ENCODE data around the gene ATP1A3. TPM values are rescaled to one million over a fixed set of nuclear protein-coding genes. Genes with fewer than 3 reads are reported as not detected.
"Not testable (repeated sequence)": the region's sequence is repeated elsewhere in the genome, so short reads cannot be mapped to it uniquely, and the experiment has no call there.

Gene ATP1A3
- total RNA-seq, 1 donor from 2014 or later, result not detected

DNA sequence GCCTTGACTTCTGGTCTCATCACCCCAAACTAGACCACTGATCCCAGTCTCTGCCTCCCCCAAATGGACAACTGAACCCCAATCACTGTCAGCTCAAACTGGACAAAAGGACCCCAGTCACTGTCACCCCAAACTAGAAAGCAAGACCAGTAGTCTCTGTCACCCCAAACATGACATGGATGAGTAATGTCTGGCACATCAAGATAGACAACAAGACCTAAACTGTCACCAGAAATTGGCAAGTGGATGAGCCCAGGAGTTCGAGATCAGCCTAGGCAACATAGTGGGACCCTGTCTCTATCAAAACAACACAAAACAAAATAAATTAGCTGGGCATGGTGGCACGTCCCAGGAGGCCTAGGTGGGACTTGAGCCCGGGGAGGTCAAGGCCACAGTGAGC is 46.9 kb downstream of the ATP1A3 start:
- no peak for DNase-seq (ENCODE audit: low read depth in 2 of 2)

DNA sequence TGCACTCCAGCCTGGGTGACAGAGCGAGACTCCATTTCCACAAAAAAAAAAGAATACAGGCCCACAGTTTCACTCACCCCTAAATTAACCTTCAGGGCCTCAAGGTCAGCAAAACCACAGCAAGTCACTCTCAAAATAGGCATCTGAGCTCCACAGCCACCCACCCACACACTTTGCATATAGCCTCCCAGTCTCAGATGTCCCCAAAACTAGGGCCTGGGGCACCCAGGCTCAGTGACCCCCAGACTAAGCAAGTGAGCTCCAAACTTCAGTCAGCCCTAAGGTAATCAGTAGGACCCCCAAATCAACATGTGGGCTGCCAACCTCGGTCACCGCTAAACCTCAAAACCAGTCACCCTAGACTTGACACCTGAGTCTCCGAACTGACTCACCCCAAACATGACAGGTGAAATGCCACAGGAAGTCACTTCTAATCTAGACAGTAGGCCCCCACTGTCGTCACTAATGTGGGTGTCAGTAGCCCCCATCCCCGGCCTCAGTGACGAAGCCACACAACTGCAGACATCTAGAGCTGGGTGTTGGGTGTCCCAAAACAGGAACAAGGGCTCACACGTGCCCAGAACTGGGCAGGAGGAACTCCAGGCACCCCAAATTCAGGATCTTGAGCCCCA is 48.8 kb downstream of the ATP1A3 start:
- DNase-seq (ENCODE audit: low read depth in 2 of 2), result no peak

DNA sequence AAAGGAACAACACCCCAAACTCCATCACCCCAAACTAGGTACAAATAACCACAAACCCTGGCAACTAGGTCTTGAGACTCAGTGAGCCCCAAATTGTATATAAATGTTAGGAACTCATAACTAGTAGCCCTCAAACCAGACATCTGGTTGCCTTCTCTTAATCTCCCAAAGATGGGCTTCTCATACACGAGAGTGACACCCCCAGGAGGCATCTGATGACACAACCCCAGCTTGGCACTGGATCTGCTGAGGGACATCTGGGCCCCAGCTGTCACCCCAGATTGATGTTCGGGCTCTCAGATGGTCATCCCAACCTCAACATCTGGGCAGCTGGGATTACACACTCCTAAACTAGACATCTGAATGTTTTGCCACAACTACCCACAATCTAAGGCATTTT is 49.7 kb downstream of the ATP1A3 start:
- DNase-seq (ENCODE audit: low read depth in 2 of 2), result no peak

DNA sequence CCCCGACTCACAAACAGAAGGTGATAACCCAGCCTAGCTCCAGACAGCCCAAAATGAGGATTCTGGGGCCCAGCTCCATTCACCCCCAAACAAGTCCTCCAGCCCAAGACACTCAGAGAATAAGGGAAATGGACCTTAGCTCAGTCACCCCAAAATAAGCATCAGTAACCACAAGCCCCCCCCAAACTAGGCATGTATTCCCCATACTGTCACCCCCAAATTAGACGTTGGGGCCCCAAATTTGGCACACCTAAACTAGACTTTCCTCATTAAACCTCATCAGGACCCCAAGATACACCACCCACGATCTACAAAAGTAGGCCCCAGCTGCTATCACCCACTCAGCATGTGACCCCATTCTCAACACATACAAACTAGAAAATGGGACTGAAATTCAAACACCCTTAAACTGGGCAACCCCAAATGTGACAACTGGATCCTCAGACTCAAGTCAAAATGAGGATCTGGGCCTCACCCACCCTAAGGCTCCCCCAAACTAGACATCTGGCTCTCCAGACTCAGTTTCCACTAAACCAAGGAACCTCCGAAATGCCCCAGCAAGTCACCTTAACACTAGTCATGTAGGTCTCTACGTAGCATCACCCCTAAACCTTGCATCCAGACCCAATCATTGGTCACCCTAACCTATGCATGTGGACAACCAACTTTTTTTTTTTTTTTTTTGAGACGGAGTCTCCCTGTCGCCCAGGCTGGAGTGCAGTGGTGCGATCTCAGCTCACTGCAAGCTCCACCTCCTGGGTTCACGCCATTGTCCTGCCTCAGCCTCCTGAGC is 52.4 kb downstream of the ATP1A3 start:
- DNase-seq (ENCODE audit: low read depth in 2 of 2), result no peak

DNA sequence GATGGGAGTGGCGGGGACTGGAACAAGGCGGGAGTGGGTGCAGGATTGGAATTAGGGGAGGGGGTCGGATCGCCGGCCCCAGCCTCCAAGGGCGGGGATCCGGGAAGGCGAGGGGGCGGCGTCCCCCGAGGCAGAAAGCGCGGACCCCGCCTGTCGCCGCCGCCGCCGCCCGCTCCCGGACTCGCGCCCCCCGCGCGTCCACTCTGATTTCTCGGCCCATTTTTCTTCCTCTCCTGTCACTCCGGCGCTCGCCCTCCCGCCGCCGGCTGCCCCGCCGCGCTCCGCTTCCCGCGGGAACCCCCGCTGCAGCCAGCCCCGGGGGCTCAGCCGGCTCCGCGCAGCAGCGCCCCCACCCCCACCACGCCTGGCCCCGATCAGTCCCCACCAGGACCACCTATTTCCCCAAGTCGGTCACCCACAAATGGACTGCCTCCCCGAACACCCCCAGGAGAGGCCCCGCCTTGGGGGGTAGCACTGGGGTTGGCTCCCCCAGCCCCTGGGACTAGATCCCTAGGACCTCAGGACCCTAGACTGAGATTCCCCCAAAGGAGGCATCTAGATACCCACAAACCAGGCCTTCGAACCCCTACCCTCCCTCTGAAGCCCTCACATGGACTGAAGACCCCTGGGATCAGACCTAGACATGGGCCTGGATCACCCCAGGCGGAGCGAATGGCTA is 53.2 kb downstream of the ATP1A3 start:
- no peak for DNase-seq (ENCODE audit: low read depth in 2 of 2)

DNA sequence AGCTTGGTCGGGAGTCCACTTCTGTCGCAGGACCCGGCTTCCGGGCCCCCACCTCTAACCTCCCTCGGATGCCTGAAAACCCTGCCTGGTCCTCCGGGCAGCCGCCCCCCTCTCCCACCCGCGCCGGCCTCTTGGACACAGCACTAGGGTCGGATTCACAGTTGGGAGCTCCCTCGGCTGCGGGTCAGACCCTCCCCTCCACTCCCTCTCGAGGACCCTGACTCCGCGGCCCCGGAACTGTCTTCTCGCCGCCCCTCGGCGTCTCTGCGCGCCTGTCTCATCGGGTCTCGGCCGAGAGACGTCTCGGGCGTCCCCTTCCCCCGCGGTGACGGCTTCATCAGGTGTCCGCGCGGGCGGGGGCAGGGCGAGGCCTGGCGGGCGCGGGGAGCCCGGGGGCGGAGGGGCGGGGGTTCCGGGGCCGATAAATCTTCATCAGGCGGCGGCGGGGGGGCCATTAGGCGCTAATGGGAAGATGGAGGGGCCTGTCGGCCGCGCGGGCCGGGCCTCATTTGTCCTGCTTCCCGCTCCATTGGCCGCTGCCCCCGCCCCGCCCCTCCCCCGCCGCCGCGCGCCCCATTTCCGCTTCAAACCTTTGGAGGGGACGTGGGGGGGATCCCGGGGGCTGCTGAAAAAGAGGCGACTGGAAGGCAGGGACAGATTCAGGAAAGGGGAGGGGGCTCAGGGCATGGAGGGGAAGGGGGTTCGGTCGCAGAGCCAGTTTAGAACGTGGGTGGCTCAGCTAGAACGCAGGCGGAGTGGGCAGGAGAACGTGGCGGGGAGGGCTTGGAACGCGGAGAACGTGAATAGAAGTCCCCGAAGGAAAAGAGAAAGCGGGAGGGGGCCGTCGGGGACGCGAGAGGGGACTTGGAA is 53.9 kb downstream of the ATP1A3 start:
- no peak for DNase-seq (ENCODE audit: low read depth in 2 of 2)

DNA sequence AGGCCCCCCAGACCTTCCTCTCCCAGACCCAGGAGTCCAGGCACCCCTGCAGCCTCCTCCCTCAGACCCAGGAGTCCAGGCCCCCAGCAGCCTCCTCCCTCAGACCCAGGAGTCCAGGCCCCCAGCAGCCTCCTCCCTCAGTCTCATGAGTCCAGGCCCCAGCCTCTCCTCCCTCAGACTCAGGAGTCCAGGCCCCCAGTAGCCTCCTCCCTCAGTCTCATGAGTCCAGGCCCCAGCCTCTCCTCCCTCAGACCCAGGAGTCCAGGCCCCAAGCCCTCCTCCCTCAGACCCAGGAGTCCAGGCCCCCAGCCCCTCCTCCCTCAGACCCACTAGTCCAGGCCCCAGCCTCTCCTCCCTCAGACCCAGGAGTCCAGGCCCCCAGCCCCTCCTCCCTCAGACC is 54.8 kb downstream of the ATP1A3 start:
- not testable (repeated sequence) for DNase-seq (ENCODE audit: low read depth in 2 of 2)

DNA sequence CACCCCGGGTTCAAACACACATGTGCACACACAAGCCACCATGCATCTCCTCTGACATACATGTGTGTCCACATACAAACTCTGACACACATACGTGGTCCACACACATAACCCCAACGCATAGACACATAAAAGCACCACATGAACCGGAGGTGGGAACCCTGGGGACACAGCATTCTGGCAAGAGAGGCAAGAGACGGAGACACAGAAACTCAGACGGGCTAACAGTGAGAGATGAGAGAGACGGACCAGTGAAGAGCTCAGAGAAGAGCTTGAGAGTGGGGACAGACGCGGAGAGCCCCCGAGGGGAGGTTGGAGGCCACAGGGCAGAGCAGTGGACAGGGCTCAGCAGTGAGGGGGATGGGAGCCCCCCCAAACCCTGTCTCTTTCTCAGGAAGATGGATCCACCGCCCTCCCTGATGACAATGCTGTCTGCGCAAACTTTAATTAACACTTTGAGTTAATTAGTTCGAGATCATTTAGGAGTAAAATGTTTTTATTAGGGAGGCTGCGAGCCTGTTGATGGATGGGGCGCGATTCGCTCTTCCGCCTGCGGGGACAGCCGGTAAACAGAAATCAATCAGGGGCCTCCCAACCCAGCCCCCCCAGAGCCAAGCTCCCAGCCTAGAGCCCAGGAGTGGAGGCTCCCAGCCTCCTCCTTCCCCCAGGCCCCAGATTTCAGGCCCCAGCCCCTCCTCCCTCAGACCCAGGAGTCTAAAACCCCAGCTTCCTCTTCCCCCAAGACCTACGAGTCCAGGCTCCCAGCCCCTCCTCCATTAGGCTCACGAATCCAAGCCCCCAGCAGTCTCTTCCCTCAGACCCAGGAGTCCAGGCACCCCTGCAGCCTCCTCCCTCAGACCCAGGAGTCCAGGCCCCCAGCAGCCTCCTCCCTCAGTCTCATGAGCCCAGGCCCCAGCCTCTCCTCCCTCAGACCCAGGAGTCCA is 56.2 kb downstream of the ATP1A3 start:
- no peak for DNase-seq (ENCODE audit: low read depth in 2 of 2)

DNA sequence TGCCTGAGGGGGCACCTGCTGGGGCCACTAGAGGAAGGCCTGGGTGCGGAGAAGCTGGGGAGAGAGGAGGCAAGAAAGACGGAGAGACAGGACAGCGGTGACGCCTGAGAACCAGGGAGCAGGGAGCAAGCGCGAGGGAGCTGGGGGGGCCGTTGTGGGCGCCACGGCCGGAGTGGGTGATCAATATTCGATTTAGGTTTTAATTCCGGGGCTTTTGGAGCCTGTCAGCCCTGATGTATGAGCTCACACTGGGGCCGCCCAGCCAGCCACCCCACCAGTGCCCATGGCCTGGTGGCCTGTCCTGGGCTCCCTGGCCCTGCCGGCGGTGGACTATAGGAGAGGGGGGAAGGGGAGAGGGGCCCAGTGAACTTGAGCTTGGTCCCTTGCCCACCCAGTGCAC is 57.1 kb downstream of the ATP1A3 start:
- no peak for DNase-seq (ENCODE audit: low read depth in 2 of 2)

DNA sequence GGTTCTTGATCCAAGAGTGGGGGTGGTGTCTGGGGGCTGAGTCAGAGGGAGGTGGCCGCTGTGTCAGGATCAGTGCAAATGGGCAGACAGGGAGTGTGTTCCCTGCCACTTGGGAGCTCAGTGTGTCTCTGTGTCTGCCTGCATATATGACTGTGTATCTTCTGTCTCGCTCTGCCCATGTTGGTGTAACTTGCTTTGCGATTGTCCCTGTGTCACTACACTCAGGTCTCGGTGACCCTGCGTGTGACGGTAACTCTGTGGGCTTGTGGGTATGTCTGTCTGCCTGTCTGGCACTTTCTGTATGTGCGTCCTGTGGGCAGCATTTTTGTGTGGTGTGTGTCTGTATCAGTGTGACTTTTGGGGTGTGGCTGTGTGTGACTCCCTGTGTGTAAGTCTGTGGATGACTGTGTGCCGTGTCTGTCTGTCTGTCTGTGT is 57.6 kb downstream of the ATP1A3 start:
- DNase-seq (ENCODE audit: low read depth in 2 of 2), result no peak

DNA sequence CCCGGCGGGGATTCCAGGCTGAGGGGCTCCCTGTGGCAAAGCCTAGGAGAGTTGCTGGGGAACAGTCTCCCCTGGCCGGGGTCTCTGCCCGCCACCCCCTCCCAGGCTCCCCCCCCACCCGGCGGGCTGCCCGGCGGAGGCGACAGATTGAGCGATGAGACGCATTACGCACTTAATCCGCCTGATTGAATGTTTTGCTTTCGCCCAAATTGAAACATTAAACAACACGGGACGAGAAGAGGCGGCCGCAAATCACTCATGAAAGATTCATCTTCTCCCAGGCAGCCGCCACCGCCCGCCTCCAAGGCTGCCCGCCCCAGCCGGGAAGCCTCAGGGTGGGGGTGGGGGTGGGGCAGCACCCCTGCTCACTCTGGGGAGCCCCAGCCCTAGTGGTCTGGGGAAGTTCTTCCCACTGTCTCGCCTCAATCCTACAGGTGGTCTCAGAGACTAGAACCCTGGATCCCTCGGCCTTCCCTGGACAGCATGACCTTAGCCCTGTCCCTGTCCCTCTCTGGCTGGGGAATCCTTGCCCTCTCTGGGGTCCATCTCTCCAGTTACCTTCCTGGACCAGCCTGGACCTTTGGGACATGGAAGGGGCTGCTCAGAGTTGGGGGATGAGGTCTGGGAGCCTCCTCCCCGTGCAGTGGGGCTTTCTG is 58.1 kb downstream of the ATP1A3 start:
- DNase-seq (ENCODE audit: low read depth in 2 of 2), result no peak

DNA sequence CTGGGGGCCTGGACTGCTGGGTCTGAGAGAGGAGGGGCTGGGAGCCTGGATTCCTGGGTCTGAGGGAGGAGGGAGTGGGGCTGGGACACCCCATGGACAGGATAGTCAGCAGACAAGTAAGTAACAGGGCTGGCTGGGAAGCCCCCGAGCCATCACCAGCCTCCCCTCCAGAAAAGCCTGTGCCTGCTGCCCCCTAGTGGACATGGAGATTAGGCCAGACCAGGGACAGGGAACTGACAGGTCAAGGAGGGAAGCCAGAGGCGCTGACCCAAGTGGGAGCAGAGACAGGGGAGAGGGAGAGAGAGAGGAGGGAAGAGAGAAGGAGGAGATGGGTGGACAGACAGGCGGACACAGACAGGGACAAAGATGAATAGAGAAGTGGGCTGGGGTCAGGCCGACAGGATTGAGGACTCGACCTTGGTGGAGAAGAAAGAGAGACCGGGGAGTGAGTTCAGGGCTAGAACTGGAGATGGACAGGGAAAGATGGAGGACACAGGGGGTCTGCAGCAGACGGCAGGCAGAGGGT is 59.1 kb downstream of the ATP1A3 start:
- peak; percentile 21 to 58 for DNase-seq (ENCODE audit: low read depth in 2 of 2)

DNA sequence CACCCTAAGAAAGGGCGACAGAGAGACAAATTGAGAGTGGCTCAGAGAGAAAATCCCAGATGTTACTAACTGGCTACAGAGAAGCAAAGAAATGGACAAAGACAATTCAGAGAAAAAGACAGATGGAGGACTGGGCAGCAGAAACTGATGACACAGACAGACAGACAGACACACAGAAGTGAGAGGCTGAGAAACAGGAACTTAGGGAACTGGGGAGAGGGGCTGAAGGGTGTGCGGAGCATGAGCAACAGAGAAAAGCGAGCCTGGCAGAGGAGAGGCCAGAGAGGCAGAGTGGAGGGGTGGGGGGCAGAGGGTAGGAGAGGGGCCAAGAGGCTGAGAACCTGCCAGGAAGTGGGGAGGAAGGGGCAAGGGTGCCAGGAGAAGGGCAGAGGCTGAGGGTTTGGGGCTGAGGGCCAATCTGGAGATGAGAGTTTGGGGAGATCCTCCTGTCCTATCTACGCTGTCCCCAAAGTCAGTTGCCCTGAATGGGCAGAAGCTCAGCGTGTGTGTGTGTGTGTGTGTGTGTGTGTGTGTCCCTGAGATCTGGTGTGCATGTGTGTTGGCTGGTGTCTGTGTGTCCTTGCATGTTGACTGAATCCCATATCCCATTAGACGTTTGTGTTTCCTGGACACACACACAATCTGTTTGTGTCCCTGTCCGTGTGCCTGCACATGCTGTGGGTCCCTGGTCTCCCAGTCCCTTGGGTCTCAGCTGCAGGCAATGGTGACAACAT is 60.2 kb downstream of the ATP1A3 start:
- DNase-seq (ENCODE audit: low read depth in 2 of 2), result no peak

DNA sequence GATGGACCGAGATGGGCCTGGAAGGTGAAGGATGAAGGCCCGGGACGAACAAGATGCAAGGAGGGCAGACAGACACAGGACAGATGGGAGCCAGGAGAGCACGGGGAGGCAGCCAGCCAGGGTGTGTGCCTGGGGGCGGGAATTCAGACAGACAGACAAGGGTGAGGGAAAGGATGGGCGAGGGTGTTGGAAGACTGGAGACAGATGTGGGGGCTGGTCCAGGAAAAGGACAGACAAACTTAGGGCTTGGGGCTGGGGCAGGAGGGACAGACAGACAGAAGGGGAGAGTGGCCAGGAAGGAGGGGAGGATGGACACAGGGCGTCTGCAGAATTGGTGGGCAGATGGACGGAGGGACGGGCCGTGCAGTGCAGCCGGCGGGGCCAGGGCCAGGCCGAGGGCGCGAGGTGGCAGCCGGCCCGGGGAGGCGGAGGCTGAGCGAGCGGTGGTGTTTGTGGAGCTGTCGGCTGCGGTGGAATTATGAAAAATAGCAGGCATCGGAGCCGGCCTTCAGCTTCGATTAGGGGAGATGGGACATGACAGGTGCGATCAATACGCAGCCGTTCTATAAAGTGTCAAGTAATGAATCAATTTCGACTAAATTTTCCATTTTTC is 61.2 kb downstream of the ATP1A3 start:
- DNase-seq (ENCODE audit: low read depth in 2 of 2), result no peak

DNA sequence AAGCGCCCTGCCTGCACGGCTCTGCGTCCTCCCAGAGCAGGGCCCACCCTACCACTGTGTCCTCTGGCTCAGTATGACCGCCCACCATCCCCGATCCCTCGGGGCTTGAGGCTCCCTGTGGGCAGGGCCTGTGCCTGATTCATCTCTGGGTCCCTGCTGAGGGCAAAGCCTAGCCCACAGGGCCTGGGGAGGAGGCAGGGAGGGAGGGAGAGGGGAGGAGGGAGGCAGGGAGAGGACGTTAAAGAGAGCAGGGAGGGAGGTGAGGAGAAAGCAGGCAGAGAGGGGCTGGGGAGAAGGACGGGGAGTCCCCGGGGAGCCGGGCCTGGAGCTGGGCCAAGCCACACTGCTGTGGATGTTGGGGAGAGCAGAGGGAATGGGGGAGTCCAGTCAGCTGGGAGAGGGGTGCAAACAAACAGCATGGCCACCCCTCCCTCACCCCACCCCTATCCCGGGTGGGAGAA is 61.7 kb downstream of the ATP1A3 start:
- DNase-seq (ENCODE audit: low read depth in 2 of 2), result no peak

DNA sequence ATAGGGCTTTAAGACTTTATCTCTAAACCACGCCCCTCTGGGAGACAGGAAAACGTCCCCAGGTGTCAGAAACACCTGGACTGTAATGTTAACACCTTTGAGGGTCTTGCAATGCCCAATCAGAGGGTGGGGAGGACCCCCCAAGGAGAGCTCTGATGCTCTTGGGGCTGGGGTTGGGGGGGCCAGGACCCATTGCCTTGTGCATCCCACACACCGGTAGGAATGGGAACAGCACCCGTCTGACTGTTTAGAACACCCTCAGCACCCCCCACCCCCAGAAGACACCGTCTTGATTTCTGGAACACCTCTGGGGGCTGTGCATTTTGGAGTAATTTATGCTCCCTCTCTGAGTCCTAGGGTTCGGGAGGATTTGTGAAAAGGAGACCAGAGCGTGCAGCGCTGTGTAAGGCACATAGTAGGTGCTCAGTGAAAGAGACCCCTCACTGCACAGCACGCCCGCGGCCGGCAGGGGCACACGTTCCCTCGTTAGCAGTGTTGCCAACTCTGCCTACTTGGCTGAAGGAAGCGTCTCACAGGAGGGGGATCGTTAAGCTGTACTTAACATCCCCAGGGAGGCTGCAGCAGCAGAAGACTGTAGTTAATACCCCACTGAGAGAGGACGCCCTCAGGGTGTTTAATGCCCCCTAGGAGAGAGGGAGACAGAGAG is 63.0 kb downstream of the ATP1A3 start:
- peak in 1 of 2 donors; percentile 15 for DNase-seq (ENCODE audit: low read depth in 2 of 2)

DNA sequence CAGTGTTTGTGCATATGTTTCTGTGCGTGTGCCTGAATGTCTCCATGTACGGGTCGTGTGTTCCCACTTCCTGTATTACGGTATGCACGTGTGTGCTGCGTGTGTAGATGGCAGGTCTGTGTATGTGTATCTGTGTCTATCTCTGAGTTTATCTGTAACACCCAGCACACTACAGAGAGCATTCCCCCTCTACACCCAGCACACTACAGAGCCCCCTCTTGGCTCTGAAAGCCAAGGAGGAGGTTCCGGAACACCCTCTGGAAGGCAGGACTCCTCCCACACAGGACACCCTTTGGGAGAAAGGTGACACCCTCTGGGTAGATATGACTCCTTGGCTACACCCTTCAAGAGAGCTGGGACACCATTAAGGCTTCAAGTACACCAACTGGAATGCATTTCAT is 63.7 kb downstream of the ATP1A3 start:
- DNase-seq (ENCODE audit: low read depth in 2 of 2), result no peak

DNA sequence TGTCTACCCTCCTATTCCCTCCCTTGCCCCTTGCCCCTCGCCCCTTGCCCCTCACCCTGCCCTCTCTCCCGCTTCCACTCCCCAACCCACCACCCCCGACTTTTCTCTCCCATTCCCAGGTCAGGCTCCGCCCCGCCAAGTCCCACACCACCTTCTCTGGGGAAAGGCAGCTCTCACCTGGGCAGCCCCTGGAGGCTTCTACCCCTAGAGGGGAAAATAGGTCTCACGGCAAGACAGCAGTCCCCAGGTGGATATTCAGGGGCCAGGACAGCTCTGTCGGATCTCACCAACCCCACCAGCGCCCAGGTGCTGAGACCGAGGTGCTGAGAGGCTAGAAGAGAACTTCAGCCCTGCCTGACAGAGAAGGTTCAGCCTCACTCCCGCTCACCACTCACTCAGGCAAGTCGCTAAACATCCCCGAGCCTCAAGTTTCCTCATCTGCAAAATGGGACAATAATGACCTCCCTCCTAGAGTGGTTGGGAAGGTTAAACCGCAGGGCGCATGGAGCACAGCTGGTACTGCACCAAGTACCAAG is 64.4 kb downstream of the ATP1A3 start:
- DNase-seq (ENCODE audit: low read depth in 2 of 2), result no peak
